GM13977 (cell line): ENCODE data around the gene MMD2.
"Not testable (repeated sequence)": the region's sequence is repeated elsewhere in the genome, so short reads cannot be mapped to it uniquely, and the experiment has no call there.

Source experiments
- DNase-seq: peaks from one replicate; pipeline ENCODE4 v3.0.0; 2012; ENCODE audit warnings: low spot score
- in situ Hi-C: fragments of 300-500 bp; cut with MboI; formaldehyde crosslinking; loops from one replicate; pipeline ENCODE4 v1.12.0; 2022; ENCODE audit warnings: low sequenced_read_pairs, low pct_unique_long_range_greater_than_20kb, mixed read lengths, inconsistent platforms; ENCODE audit not compliant: unreplicated experiment
- TF ChIP-seq, protein P1 (sequence below): IDR thresholded peaks from 2 replicates; pipeline ENCODE4 v1.5.1; 2012; ENCODE audit warnings: mild to moderate bottlenecking, control low read depth; ENCODE audit not compliant: insufficient read depth; ENCODE audit errors: extremely low read depth, missing control alignments

MMD2 gene

DNA sequence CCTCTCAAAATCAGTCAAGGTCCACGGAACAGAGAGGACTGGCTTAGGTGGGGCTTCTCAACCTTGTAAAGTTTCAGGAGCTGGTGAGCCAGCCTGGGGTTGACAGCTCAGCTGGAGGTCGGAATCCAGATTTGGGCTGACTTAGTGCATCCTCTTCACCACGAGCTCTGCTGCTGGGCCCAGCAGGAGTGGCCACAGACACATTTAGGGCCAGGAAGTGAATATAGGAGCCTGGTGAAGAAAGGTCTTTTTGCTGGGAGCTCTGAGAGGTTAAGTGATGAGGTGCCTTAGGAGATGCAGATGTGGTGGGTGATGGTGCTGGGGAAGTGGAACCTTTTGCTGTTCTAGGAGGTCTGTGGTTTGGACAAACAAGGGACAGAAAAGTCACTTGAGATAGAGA lies 39.3 kb upstream of the MMD2 start:
- in situ Hi-C loops = no loop called here
- DNase-seq = no peak
- TF ChIP-seq, protein P1, sequence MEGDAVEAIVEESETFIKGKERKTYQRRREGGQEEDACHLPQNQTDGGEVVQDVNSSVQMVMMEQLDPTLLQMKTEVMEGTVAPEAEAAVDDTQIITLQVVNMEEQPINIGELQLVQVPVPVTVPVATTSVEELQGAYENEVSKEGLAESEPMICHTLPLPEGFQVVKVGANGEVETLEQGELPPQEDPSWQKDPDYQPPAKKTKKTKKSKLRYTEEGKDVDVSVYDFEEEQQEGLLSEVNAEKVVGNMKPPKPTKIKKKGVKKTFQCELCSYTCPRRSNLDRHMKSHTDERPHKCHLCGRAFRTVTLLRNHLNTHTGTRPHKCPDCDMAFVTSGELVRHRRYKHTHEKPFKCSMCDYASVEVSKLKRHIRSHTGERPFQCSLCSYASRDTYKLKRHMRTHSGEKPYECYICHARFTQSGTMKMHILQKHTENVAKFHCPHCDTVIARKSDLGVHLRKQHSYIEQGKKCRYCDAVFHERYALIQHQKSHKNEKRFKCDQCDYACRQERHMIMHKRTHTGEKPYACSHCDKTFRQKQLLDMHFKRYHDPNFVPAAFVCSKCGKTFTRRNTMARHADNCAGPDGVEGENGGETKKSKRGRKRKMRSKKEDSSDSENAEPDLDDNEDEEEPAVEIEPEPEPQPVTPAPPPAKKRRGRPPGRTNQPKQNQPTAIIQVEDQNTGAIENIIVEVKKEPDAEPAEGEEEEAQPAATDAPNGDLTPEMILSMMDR = no peak

DNA sequence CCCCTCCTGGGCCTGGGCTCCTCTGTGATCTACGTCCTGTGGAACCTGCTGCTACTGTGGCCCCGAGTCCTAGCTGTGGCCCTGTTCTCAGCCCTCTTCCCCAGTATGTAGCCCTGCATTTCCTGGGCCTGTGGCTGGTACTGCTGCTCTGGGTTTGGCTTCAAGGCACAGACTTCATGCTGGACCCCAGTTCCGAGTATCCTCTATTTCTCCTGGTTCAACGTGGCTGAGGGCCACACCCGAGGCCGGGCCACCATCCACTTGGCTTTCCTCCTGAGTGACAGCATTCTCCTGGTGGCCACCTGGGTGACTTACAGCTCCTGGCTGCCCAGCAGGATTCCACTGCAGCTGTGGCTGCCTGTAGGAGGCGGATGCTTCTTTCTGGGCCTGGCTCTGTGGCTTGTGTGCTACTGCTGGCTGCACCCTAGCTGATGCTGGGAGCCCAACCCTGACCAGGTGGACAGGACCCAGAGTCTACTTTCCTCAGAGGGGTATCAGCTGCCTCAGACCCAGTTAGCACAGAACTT lies 37.8 kb upstream of the MMD2 start:
- DNase-seq = no peak
- TF ChIP-seq, protein P1 = no peak
- in situ Hi-C loops = no loop called here

GRCh38 chr7:4995429-4995969 lies 36.5 kb upstream of the MMD2 start:
- TF ChIP-seq, protein P1 = no peak
- in situ Hi-C loops = no loop called here
- DNase-seq = no peak

DNA sequence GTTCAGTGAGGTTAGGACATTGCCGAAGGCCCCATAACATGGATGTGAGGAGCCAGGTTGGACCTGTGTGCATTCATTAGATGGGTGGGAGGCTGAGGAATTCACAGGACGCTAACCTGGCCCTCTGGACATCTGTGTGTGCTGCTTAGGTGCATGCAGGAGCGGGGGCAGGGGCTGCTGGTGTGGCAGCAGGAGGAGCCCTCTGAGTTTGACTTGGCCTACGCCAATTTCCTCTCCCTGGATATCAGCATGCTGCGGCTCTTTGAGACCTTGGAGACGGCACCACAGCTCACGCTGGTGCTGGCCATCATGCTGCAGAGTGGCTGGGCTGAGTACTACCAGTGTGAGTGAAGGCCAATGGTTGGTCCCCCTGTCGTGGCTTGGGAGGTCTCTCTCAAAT lies 34.5 kb upstream of the MMD2 start:
- in situ Hi-C loops = no loop called here
- DNase-seq = no peak
- TF ChIP-seq, protein P1 = no peak

GRCh38 chr7:4982741-4983140 lies 23.8 kb upstream of the MMD2 start:
- in situ Hi-C loops, DNase-seq: not testable (repeated sequence)

DNA sequence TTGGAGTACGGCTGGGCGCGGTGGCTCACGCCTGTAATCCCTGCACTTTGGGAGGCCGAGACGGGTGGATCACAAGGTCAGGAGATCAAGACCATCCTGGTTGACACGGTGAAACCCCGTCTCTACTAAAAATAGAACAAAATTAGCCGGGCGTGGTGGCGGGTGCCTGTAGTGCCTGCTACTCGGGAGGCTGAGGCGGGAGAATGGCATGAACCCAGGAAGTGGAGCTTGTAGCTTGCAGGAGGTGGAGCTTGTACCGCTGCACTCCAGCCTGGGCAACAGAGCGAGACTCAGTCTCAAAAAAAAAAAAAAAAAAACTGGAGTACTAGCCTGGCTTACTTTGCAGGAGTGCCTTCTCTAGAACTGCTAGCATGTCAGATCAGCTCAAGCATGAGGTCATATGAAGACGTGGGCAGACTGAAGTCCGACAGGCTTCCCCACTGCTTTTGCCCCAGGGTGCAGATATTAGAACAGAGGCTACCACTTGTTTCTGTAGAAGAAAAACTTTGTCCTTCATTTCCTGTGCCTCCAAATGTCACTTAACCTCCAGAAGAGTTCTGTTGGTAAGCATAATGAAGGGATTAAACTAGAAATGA lies 22.4 kb upstream of the MMD2 start:
- in situ Hi-C loops, DNase-seq: not testable (repeated sequence)

DNA sequence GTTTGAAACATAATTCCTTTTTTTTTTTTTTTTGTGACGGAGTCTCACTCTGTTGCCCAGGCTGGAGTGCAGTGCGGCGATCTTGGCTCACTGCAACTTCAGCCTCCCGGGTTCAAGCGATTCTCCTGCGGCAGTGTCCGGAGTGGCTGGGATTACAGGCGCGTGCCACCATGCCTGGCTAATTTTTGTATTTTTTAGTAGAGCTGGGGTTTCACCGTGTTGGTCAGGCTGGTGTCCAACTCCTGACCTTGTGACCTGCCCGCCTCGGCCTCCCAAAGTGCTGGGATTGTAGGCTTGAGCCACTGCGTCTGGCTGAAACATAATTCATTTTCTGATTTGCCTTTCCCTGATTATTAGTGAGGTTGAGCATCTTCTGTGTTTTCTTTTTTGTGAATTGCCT lies 16.6 kb upstream of the MMD2 start:
- not testable (repeated sequence) for DNase-seq
- in situ Hi-C loops = loop anchor here (10.0 kb wide), 1 partner anchor 109 kb away; no protein-coding TSS in a partner anchor

DNA sequence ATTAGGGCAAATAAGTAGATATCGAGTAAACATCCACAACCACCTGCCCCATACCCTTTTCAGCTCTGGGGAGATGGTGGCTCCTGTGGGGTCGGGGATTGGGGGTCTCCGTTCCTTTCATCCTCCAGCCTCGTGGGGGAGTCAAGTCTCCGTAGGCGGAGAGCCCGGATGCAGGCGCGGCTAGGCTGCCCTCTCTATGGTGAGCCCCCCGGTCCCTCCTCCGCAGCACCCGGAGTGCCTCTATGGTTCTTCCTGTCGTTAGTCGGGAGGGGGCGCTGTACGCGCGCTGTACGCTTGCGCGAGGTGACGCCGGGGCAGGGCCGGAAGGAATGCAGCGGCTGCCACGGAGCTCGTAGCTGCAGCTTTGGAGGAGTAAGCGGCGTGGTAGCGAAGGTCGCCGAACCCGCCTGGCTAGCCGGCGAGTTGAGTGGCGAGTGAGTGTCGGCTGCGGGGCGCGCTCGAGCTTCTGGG lies 14.8 kb upstream of the MMD2 start:
- peak; percentile 91 for DNase-seq
- in situ Hi-C loops = loop anchor here (10.0 kb wide), 1 partner anchor 111 kb away; no protein-coding TSS in a partner anchor

GRCh38 chr7:4972446-4972845 lies 13.5 kb upstream of the MMD2 start:
- not testable (repeated sequence) for DNase-seq
- in situ Hi-C loops = loop anchor here (10.0 kb wide), 1 partner anchor 112 kb away; no protein-coding TSS in a partner anchor

More for the DNA sequence above, 14.8 kb upstream of the MMD2 start:
- TF ChIP-seq, protein P1 = peak; percentile 91
